HG03097 (cell line): ENCODE data around the gene PDGFB.

Experiments
- ATAC-seq: cut with Tn5 transposase; IDR thresholded peaks from one replicate; pipeline ENCODE4 v1.9.1; 2021; ENCODE audit not compliant: unreplicated experiment, low FRiP score

PDGFB gene

DNA sequence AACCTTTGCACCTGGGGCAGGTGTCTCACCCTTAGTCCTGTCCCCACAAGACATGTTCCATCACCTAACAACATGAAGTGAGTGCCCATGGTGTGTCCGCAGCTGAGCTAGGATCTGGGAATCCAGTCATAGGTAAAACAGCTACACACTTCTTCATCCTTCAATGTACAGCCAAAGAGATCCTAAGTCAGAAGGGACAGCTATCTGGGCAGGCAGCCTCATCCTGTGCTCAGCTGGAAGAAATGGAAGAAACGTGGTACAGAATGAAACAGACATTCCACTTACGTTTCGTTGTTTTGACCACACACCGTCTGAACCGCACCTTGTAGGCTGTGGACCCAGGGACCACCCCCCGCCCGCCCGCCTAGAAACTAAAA lies 30.8 kb downstream of the PDGFB start:
- no peak for ATAC-seq

DNA sequence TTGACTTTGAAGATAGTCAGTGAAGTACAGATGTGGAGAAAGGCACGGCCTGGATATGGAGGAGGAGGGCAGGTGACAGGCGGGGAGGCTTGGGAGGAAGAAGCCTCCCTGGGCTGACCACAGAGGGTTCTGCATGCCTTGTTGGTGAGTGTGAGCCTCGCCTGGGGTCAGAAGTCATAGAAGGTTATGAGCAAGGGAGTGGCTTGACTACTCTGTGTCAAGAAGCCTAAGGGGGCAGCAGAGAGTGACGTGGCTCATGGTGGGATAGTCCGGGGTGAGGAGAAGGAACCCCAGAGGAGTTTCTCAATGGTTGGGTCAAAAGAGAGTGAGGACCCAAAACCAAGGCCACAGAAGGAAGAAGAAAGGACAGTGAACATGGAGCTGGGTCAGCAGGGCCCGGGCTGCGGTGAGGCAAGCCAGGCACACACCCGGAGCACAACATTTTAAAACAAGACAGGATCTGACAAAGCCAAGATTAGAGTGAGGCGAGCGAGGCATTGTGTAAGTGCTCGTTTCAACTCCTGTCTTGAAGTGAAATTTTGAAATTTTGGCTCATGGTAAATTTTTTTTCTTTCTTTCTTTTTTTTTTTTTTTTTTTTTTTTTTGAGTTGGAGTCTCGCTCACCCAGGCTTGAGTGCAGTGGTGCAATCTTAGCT lies 31.9 kb downstream of the PDGFB start:
- no peak for ATAC-seq

DNA sequence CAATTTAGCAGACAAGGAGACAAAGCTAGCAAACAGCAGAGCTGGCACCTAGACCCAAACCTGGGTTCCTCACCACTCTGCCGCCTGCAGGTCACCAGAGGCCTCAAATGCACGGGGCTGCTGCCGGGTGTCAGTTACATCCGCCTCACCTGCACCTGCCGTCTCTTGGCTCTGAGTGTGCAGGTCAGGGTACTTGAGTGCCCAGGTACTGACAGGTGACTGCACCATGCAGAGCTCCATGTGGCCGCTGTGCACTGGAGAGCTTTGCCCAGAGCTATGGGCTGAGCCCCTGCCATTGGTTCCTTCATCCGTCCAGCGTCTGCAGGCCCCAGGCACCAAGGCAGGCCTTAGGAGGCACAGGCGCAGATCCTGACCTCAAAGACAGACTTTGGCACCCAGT lies 35.0 kb downstream of the PDGFB start:
- ATAC-seq = no peak

DNA sequence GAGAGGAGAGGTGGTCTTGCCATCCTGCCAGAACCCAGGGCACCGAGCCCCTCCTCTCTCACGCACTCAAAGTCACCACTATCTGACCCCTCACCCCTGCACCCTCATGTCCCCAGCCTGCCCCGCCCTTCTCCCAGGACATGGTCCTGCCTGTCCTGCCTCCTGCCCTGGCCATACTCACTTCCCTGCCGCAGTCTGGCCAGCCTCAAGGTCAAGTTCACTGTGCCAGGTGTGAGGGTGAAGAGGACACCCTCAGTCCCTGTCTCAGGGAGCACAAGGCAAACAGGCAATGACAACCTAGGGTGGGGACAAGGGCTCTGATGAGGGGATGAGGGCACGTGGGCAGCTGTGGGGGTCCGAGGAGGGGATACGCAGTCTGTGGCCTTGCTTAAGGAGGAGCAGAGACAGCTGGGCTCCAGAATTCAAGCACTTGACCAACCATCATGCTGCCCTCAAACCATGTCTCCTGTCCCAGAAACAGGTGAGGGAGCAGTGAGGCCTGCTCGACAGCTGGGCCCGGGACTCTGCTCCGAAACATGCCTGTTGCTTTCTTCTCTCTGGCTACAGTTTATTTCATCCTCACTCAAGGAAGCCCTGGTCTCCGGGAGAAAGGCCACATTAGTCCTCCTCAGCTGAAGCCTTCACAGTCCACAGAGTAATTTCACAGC lies 36.6 kb downstream of the PDGFB start:
- ATAC-seq = no peak

DNA sequence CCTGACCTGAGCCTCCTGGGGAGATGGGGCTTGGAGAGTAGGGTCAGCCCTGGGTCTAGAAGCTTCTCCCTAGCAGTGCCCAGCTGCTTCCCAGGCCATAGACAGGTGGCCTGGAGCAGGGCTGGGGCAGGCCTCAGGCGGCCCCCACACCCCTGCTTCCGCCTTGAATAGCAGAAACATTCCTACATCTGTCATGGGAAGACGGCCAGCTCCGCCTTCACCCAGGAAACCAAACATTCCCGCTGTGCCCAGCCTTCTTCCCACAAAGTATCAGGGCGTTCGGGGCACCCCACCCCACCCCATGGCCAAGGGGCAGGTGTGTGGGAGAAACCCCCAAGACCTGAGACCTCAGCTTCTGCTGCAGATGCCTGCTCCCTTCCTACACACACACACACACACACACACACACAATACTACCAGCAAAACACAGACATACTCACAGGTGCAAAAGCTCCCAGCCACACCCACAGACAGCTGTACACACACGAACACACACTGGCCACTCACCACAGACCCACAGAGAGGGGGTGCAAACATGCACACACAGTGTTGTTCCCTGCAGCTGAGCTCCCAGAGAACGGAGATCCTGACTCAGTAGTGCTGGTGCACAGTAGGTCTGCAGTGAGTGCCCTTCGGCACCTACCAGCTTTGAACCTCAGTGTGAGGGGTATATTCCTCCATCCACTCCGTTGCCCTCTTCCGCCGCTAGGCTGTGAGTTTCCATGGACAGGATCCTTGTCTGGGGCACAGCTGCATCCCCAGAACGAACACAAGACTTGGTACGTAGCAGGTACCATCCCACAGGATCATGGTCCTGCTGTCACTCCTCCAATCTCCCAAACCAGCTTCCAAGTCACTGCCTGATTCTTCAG lies 37.4 kb downstream of the PDGFB start:
- no peak for ATAC-seq

DNA sequence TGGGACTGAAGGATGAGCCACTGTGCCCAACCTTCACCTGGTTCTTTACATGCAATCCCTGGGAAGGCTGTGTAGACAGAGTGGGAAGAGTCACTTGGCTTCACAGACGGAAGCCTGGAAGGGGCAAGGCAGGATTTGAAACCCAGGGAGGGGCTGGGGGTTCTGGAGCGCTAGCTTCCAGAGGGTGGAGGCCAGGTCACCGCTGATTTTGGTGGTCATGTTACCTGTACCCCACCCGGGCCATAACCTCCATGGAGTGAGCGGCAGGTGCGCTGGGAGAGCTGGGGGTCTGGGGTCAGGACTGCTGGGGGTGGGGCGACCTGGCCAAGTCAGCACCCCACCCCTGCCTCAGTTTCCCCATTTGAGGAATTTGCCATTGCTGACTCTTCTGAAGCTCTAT lies 38.3 kb downstream of the PDGFB start:
- no peak for ATAC-seq

DNA sequence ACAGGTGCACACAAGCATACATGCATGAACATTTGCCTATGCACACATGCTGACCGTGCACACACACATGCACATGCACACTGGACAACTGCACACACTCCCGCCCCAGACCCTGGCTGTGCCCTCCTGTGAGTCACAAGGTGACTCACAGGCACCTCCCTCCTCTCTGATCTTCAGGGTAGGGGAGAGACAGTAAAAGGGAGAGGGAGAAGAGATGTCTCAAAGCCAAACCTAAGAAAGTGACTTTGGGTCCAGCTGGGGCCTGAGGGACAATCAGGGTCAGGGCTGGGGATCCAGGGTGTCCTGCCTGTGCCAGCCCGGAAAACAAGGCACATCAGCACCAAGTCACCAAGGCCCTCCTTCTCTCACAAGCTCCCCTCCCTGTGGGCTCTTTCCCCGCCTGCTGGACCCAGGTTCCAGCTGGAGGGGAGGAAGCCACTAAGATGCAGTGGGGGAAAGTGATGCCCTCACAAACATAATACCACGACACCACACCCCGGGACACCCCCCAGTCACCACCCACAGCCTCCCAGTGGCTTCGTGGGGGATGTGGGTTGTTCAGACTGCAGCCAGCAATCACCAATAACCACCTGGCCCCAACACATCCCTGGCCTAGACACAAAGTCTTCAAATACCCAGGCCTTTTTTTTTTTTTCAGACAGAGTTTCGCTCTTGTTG lies 39.3 kb downstream of the PDGFB start:
- no peak for ATAC-seq

DNA sequence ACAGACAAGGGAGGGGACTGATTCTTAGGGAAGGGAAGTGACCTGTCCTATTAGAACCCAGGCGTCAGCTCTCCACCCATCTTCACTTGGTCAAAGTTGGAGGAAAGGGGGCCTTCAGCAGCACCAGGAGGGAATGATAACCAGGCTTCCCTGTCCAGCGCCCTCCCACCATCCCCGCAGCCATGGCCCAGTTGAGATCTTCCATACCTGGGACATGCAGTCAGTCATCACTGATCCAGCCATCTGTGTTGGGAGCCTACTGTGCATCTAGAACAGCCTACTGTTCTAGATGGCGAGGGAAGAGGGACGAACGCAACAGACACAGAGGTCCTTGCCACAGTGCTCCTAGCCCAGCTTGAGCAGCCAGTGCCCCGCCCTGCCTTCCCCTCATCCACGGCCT lies 40.6 kb downstream of the PDGFB start:
- no peak for ATAC-seq

DNA sequence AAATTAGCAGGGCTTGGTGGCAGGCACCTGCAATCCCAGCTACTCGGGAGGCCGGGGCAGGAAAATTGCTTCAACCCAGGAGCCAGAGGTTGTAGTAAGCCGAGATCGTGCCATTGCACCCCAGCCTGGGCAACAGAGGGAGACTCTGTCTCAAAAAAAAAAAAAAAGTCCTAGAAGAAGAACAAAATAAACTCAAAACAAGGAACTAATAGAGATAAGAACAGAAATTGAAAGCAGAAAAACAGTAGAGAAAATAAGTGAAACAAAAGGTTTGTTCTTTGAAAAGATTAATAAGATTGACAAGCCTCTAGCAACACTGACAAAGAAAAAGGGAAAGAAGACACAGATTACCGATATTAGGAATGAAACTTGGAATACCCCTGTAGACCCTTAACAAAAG lies 47.2 kb downstream of the PDGFB start:
- ATAC-seq = no peak

DNA sequence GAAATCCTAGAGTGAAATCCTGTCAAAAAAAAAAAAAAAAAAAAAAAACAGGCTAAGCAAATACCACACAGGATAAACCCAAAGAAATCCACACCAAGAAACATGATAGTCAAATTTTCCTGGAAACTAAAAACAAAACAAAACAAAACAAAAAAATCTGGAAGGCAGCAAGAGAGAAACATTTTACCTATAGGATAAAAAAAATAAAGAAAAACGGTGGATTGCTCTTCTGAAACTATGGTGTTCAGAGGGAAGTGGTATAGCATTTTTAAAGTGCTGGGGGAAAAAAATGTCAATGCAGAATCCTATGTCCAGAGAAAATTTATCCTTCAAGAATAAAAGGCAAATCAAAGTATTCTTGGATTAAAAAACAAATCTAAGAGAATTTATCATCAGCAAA lies 50.7 kb downstream of the PDGFB start:
- ATAC-seq = no peak

DNA sequence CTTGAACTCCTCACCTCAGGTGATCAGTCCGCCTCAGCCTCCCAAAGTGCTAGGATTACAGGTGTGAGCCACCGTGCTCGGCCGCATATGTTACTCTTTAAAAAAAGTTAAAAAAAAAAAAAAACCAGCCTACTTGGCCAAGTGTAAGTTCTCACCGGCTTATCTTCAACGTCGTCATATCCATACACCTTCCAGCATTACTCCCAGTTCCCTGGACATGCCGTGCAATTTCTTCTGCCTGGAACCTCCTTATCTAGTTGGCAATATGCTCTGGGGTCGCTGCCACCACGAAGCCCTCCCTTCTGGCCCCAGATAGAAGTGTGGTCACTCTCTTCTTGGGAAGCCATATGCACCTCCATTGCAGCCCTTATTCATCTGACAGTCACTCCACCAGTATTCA lies 56.0 kb downstream of the PDGFB start:
- ATAC-seq = no peak

DNA sequence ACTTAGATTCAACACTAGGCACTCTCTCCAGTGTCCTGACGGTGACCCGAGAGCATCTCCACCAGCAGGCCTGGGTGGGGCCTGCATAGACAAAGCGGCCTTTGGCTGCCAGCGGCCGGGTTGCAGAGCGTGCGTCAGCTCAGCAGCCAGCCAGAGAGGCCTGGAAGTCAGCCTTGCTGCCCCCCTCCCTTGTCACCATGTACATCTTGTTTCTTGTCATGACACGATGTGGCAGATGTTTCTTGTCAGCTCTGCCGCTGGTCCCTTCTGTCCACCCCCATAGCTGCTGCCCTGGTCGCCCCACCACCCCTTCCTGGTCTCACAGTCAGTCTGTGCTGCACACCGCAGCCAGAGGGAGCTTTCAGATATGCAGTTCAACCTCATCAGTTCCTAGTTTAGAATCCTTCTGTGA lies 59.2 kb downstream of the PDGFB start:
- ATAC-seq = no peak

DNA sequence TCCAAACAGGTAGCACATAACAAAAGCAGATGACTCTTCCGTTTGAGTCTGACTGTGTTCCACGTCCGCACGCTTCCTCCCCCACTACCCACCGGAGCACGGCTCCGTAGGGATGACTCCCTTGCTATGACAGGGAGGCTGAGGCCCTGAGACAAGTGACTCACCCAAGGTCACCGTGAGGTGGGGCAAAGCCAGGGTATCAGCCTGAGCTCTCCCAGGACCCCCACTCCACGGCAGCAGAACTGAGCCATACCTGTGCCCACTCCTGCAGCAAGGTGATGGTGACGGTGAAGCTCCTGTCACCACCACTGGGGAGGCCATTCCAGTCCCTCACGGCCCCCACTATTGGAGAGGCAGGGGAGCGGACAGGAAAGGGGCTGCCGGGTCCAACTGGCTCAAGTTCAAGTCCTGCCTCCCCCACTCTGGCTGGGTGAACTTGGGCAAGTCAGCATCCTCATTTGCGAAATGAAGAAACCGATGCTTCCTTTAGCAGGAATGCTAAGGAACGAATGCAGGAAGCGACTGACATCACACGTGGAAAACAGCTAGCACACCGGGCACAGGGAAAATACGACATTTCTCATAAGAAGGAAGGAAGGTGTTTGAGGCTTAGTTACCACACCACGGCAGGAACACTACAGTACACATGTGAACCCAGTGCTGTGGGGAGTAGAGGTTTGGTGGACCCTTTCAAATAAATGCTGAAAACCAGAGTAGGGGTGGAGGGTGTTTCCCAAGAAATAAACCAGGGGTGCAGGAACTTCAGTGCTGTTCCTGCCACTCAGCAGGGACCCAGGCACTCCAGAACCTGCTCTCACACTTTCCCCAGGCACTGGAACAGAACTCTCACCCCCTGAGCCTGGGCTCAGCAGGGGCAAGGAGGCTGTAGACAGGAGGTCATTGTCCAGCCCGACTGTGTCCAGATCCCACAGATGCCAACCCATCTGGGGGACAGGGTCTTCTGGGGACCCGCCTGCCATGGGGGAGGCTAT lies 59.9 kb downstream of the PDGFB start:
- no peak for ATAC-seq

DNA sequence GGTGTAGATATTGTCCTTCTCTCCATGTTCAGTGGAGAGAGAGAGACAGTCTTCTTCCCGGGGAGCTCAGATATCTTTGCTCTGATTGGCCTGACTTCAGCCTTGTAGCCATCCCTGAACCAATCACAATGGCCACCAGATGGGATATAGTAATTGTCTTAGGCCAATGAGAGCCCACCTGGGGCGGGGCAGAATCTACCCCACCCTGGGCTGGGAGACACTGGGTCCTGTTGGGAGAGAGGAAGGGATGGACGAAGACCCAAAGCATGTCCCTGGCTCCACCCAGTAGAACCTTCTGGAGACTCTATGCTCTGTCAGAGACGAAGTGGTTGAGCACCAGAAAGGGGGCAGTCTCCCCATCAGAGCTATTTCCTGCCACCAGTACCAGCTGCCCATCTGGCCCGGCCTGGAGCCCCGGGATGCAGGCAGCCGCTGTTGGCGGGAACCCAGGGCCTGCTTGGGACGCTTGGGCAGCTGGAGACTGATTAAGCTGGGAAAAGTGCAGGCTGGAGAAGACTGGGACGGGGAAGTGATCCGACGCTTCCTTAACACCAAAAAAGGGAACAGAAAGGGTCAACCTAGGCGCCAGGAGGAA lies 60.7 kb downstream of the PDGFB start:
- no peak for ATAC-seq

DNA sequence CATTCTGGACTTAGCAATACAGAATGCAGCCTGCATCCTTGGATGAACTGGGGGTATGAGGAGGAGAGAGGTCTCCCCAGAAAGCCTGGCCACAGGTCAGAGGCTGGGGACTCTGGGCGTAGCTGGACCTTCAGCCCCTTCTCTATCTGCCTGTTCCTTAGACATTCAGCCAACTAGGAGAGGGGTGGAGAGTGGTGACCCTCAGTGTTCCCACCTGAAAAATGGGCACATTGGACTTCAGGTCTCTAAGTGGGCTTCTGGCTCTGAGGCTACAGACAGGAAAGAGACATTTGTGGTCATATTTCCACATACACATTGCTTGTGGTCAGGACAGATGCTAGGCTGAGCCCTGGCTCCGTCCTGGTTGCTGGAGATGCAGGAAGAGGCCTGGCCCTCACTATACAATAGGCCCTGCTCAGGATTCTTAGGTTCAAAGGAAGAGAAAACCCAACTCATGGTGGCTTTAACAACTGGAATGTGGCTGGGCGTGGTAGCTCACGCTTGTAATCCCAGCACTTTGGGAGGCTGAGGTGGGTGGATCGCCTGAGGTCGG lies 62.2 kb downstream of the PDGFB start:
- ATAC-seq = no peak

DNA sequence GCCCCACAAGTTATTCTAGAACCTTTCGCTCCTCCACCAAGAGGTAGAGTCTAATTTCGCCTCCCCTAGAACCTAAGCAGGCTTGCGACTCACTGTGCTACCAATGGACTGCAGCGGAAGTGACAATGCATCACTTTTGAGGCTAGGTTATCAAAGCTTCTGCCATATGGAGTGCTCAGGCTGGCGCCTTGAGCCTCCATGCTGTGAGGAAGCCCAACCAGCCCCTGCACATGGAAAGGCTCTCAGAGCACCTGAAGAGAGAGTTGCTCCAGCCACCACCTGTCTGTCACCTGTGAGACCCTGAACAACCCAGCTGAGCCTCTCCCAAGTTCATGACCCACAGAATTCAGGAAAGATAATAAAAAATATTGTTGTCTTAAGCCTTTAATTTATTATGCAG lies 63.0 kb downstream of the PDGFB start:
- no peak for ATAC-seq

DNA sequence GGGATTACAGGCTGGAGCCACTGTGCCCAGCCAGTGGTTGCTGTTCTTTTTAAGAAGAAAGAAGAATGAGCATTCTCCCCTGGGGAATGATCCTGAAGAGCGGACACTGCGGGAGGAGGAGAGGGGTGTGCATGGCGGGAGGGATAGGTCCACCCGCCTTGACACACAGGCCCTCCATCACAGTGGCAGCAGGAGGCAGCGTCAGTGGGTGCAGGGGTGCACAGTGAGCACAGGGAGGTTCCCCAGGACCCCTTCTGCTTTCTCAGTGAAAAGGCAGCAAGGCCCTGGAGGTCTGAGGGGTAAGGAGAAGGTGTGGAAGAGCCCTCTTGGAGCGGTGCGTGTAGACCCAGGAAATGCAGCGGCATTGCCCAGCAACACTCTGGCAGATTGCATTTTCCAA lies 63.4 kb downstream of the PDGFB start:
- ATAC-seq = no peak

DNA sequence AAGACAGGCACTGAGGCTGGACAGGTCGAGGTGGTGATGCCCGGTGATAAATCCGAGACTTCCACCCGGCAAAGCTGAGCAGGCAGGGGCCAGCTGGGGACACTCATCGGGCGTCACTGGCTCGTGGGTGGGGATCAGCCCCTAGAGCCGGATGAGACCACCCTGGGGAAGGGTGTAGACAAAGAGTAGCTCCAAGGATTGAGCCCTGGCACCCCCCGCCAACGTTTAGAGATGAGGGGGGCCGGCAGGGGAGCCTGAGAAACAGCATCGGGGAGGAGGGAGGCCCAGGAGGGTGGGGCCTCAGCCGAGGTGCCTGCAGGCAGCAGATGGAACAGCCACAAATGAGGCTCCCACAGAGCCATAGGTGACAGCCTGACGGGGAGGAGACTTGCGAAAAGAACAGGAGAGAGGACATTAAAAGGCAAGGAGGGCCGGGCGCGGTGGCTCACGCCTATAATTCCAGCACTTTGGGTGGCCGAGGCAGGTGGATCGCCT lies 64.9 kb downstream of the PDGFB start:
- no peak for ATAC-seq

DNA sequence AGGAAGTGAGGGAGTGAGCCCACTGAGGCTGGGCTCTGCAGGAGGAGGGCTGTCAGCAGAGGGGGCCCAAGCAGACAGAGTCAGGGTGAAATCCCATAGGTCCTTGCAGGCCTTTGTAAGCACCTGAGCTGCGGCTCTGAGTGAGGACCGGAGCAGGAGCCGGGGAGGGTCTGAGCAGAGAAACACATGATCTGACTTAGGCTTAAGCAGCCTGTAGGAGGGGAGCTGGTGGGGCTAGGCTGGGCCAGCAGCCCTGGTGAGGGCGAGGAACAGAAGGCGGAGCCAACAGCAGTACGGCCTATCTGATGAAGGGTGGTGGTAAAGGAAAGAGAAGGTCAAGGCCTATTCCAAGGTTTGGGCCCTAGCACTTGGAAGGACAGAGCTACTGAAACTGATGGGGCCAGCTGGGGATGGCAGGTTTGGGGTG lies 65.4 kb downstream of the PDGFB start:
- no peak for ATAC-seq
